HG03135 (cell line): ENCODE data around the gene ABCD3.

Experiments used
- ATAC-seq: cut with Tn5 transposase; IDR thresholded peaks from one replicate; pipeline ENCODE4 v1.9.1; 2021; ENCODE audit warnings: mild to moderate bottlenecking, moderate library complexity; ENCODE audit not compliant: unreplicated experiment

ABCD3 gene

GRCh38 chr1:94462606-94463005, 44.4 kb downstream of the ABCD3 start:
- no peak for ATAC-seq

GRCh38 chr1:94463056-94463764, 45.0 kb downstream of the ABCD3 start:
- ATAC-seq, result no peak

GRCh38 chr1:94463765-94464330, 45.7 kb downstream of the ABCD3 start:
- ATAC-seq, result no peak

GRCh38 chr1:94468708-94469107, 50.5 kb downstream of the ABCD3 start:
- ATAC-seq, result no peak

GRCh38 chr1:94471271-94471670, 53.1 kb downstream of the ABCD3 start:
- no peak for ATAC-seq

GRCh38 chr1:94475232-94475631, 57.0 kb downstream of the ABCD3 start:
- ATAC-seq, result no peak

GRCh38 chr1:94479682-94480081, 61.5 kb downstream of the ABCD3 start:
- no peak for ATAC-seq

GRCh38 chr1:94481473-94481933, 63.3 kb downstream of the ABCD3 start:
- ATAC-seq, result peak; percentile 95

GRCh38 chr1:94486990-94487389, 68.8 kb downstream of the ABCD3 start:
- no peak for ATAC-seq

GRCh38 chr1:94490556-94490955, 72.4 kb downstream of the ABCD3 start:
- no peak for ATAC-seq

- no peak for ATAC-seq
These were observed 78.0 kb downstream of the ABCD3 start for GRCh38 chr1:94496076-94496755.

GRCh38 chr1:94501426-94501825, 83.2 kb downstream of the ABCD3 start:
- ATAC-seq, result no peak

- ATAC-seq, result no peak
These were observed 83.7 kb downstream of the ABCD3 start for GRCh38 chr1:94501935-94502334.

GRCh38 chr1:94503153-94503552, 85.0 kb downstream of the ABCD3 start:
- ATAC-seq, result no peak

- no peak for ATAC-seq
These were observed 86.4 kb downstream of the ABCD3 start for GRCh38 chr1:94504601-94505000.

- no peak for ATAC-seq
These were observed 94.6 kb downstream of the ABCD3 start for GRCh38 chr1:94512816-94513215.

- no peak for ATAC-seq
These were observed 96.0 kb downstream of the ABCD3 start for GRCh38 chr1:94514095-94514727.

GRCh38 chr1:94515296-94515947, 97.2 kb downstream of the ABCD3 start:
- ATAC-seq, result no peak

GRCh38 chr1:94519351-94519750, 101.2 kb downstream of the ABCD3 start:
- ATAC-seq, result no peak

GRCh38 chr1:94522304-94522703, 104.1 kb downstream of the ABCD3 start:
- ATAC-seq, result no peak

GRCh38 chr1:94524531-94524930, 106.3 kb downstream of the ABCD3 start:
- no peak for ATAC-seq
